GM18508 (cell line): ENCODE data around the gene KHDRBS1.
A peak's percentile ranks its signal among the peaks of the same experiment; 100 is the strongest.
"Not testable (repeated sequence)": the region's sequence is repeated elsewhere in the genome, so short reads cannot be mapped to it uniquely, and the experiment has no call there.

ENCODE experiments used
- ATAC-seq: cut with Tn5 transposase; IDR thresholded peaks from one replicate; pipeline ENCODE4 v1.9.1; 2021; ENCODE audit warnings: moderate number of reproducible peaks; ENCODE audit not compliant: insufficient read depth, unreplicated experiment

KHDRBS1 gene

DNA sequence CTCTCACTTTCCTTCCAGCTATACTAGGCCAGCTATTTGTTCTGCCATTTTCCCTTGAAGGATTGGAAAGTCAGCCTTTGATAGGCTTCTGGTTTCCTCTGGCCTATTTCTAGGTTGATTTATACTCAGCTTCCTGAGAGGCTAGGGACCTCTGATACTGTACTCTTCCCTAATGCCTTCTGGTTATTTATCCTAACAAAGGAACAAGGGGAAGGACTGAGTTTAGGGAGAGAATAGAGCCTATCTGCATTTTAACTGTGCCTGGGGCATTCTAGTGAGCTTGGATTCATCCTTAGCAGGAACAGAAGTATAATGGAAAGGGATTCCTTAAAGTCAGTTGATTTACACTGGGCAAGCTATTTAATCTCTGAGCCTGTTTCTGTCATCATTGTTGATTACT lies 47.2 kb downstream of the KHDRBS1 start:
- ATAC-seq, result no peak

DNA sequence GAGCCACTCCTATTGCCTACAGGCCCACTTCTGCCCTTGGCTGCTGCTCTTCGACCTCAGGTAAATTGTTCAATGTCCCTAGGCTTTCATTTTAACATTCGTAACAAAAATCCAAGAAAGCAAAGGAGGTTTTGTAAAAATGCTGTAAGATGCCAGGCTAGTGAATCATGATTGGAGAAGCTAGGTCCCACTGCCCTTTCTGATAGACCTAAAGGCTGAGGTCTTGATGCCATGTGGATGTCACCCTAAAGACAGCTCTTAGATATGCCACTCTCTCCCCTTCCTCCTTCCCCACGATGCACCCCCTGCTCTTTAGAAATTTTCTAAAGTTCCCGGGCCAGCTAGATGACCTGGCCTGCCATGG lies 49.2 kb downstream of the KHDRBS1 start:
- ATAC-seq, result no peak

DNA sequence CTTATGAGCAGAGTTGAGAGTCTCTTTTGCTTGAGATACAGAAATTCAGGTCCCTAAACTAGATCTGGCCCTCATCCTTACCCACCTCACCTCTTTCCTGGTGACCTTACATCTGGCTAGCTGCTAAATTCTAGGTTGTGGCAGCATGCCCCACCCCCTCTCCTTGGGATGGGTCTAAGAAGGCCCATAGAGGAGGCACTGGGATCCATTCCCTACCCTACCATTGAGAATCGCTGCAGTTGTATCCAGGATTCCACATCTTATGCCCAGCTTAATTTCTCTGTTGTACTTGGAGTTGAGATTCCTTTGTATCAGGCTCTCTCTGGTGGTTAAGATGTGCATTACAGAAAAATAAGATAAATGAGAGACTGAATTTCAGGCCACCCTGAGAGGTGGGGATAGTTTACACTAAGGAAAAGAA lies 49.6 kb downstream of the KHDRBS1 start:
- ATAC-seq, result no peak

DNA sequence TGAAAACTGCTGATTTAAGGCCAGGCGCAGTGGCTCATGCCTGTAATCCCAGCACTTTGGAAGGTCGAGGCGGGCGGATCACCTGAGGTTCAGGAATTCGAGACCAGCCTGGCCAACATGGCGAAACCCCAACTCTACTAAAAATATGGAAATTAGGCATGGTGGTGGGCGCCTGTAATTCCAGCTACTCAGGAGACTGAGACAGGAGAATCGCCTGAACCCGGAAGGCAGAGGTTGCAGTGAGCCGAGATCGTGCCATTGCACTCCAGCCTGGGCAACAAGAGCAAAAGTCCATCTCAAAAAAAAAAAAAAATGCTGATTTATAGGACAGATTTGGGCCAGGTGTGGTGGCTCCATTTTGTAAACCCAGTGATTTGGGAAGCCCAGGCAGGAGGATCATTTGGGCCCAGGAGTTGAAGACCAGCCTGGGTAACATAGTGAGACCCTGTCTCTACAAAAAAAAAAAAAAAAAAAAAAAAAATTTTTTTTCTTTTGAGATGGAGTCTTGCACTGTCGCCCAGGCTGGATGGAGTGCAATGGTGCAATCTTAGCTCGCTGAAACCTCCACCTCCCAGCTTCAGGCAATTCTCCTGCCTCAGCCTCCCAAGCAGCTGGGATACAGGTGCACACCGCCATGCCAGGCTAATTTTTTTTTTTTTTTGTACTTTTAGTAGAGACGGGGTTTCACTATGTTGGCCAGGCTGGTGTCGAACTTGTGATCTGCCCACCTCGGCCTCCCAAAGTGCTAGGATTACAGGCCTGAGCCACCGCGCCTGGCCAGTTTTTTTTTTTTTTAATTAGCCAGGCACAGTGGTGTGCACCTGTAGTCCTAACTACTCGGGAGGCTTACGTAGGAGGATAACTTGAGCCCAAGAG lies 52.2 kb downstream of the KHDRBS1 start:
- not testable (repeated sequence) for ATAC-seq

DNA sequence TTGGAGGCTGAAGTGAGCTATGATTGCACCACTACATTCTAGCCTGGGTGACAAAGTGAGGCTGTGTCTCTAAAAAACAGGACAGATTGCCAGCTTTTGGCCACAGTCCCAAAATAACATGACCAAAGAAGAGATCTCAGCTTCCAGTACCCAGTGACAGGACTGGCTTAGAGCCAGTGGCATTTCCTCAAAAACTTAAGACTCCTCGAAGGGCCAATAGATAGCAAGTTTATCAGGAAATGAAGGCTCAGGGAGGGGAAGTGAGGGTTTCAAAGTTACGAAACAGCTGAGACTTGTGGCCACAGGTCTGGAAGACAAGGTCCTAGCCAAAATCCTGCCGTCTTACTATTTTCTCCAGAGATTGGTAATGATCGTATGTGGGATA lies 52.8 kb downstream of the KHDRBS1 start:
- no peak for ATAC-seq

DNA sequence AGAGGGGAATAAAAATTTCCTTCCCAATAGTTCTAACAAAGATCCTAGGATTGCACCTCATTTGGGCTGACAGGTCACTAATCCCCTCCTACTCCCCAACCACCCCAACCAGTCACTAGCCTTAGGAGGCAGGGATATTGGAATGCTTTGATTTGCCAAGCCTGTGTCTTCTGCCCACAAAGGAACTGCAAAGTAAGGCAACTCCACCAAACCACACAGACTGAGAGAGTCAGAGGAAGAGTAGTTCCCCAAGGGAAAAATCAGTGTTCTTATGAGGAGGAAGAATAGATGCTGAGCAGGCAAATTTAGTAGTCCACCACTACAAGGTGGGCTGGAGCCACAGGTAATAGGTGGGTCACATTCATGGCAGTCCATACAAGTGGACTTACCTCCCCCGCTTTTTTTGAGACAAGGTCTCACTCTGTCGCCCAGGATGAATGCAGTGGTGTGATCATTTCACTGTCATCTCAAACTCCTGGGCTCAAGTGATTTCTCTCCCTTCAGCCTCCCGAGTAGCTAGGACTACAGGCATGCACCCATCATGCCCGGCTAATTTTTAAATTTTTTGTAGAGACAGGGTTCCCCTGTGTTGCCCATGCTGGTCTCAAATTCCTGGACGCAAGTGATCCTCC lies 55.4 kb downstream of the KHDRBS1 start:
- no peak for ATAC-seq

DNA sequence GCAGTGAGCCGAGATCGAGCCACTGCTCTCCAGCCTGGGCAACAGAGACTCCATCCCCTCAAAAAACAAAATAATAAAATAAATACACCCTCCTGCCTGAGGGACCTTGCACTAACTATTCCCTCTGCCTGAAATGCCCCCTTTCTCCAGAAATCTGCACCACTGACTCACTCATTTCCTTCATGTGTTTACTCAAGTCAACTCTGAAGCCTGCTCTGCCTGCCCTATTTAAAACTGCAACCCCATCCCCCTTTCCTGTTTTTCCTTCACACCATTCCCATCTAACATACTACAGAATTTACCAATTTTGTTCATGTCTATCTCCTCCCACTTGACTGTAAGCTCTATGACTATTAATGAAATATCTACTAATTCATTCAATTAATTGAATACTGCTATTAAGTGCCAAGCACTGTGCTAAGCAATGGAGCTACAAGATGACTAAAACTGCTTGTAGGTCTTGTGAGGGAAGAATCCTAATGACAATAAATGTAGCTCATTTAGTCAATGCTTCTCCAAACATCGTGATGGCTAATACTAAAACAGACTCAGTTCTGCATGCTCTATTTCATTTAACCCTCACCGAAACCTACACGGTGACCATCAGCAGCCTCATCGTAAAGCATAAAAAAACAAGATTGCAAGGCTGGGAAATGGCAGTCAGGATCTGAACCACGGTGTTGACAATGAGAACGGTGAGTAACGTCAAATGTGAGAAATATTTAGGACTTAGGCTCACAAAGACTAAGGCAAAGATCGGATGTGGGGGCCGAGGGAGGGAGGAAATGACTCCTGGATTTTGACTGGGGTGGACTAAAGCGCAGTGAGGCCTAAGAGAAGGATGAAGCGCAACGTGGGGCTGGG lies 58.3 kb downstream of the KHDRBS1 start:
- no peak for ATAC-seq

DNA sequence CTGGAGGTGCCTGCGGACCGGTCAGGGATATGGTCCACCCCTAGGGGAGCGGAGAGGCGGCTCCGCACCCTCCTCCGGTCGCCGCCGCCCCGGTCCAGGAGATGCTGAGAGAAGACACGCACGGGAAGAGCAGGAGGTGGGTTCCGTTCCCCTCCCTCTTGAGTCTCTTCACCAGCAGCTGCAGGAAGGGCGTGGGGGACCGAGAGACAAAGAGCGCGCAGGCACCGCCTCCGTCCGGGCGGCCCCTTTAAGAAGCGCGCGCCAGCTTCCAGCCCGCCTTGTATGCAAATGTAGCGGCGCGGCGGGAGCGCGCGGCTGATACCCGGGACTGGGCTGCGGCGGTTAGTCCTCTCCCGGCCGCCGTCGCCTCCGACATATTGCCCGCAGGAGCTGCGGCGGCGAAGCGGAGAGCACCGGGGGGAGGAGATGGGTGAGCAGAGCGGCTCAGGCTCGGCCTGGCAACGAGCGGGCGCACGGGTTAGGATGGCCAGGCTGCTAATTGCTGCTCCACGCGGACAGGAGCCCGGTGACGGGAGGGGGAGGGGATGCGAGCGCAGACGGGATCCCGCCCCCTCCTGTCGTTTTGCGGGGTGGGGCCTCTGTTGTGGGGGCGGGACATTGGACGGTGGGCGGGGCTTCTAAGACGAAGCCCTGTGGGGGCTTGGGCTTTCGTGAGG lies 59.1 kb downstream of the KHDRBS1 start, which contains the start of gene TMEM39B:
Gene TMEM39B, plus strand, starts transcription at position 318 of the 677 bp plus-strand sequence. Its CDS starts 109 bp downstream, at position 427.
- ATAC-seq, result peak; percentile 43

DNA sequence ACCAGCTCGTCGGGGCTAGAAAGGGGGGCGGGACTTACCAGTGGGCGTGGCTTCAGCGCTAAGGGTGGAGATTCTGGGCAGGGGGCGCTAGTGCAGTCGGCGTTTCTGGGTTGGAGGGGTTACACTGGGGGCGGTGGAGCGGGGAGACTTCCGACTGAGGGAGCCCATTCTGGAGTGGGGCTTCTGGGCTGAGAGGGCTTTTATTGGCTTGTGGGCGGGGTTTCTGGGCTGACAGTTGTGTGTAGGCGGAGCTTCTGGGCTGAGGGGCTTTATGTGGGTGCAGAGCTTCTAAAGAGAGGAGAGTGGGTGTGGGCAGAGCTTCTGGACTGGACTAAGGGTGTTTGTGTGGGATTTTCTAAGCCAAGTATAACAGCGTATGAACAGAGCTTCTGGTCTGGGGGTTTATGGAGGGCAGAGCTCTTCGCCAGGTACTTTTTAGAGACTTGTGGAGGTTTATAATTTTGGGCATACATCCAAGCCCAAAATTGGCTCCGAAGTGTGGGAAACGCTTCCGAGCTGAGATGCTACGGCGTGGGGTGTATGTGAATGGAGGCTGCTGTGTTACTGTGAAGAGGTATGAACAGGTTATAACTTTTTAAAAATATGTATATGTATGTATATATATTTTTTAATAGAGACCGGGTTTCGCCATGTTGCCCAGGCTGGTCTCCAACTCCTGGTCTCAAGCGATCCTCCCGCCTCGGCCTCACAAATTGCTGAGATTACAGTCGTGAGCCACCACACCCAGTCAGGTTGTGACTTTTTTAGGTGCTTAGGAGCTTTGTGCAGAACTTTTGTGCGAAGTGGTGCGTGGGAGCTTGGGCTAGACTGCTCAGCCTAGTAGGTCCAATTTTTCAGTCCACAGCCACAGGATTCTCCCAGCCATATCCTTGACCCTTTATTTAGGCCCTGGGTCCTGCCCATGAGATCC lies 59.9 kb downstream of the KHDRBS1 start:
- peak; percentile 9 for ATAC-seq

DNA sequence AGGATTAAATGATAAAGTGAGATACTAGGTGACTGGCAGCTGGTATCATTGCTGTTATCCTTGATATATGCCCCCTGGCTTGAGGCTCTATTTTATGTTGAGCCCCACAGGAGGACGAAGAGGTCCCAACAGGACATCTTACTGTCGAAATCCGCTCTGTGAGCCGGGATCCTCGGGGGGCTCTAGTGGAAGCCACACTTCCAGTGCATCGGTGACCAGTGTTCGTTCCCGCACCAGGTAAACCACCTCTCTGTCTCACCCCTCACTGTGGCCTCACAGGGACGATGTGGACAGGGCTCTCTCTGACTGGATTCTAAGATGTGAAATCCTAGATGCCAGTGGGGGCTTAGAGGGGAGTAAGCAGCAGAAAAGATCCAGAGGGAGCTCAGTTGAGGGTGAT lies 61.2 kb downstream of the KHDRBS1 start:
- ATAC-seq, result no peak

DNA sequence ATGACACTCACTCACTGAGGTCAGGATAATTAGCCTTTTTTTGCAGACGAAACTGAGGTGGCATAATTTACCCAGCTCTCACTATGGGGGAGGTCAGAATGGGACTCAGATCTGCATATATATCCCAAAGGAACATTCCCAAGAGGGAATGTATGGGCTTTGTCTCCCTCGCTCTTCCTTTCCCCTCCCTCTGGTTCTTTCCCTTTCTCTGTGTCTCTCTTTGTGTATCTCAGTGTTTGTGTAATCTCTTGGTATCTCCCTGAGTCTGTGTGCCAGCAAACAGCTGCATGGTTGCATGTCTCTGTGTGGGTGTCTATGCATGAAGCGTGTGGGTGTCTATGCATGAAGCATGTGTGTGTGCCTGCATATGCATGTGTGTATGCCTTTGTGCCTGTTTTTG lies 63.8 kb downstream of the KHDRBS1 start:
- ATAC-seq, result no peak

DNA sequence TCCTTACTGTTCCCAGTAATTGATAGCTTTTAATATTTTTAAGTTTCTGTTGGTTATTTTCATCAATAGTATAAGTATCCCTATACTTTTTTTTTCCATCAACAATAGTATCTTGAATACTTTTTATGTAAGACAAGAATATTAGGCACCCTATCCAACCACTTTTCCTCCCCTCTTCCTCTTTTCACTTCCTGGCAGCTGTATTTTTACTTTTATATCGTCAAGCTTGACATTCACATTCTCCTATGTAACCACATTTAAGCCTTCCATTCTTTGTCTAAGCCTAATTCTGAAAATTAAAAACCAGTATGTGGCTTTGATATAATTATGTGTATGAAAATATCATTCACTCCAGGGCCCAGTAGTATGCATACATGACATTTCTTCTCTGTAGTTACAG lies 68.4 kb downstream of the KHDRBS1 start:
- no peak for ATAC-seq

DNA sequence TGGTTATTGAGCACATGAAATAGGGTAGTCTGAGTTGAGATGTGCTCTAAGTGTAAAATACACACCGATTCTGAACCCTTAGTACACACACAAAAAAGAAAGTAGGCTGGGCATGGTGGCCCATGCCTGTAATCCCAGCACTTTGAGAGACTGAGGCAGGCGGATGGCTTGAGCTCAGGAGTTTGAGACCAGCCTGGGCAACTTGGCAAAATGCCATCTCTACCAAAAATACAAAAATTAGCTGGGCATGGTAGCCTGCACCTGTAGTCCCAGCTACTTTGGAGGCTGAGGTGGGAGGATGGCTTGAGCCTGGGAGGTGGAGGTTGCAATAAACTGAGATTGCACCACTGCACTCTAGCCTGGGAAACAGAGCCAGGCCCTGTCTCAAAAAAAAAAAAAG lies 72.7 kb downstream of the KHDRBS1 start:
- not testable (repeated sequence) for ATAC-seq

DNA sequence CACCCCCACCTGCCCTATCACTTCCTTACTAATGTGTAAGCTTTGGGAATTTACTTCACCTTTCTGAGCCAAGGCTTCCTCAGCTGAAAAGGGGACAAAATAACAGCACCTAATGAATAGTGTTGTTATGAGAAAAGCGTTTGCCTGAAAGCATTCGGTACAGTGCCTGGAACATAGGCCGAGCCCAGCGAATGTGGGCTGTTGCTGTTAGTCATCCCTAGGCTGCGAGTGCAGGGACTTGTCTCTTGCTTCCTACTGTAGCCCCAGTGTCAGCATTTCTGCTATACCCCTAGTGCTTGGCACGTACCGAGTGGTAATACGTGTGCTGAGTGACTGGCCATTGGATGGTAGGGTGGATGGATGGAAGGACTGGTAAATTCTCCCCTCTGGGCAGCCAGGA lies 77.5 kb downstream of the KHDRBS1 start:
- no peak for ATAC-seq

DNA sequence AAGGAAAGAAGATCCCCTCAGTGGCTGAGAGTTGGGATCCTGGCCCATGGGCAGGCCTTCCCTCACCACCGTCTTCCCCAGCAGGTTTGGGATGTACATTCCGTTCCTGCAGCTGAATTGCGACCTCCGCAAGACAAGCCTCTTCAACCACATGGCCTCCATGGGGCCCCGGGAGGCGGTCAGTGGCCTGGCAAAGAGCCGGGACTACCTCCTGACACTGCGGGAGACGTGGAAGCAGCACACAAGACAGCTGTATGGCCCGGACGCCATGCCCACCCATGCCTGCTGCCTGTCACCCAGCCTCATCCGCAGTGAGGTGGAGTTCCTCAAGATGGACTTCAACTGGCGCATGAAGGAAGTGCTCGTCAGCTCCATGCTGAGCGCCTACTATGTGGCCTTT lies 77.9 kb downstream of the KHDRBS1 start:
- ATAC-seq, result no peak
